Osteoblast (primary cell): ENCODE data around the gene NRG4. TPM values are rescaled to one million over a fixed set of nuclear protein-coding genes. Genes with fewer than 3 reads are reported as not detected.
"Not testable (repeated sequence)": the region's sequence is repeated elsewhere in the genome, so short reads cannot be mapped to it uniquely, and the experiment has no call there.

ENCODE experiments used
- DNase-seq: peaks from one replicate; pipeline ENCODE4 v3.0.0; 2011; ENCODE audit warnings: low spot score, mixed read lengths; ENCODE audit not compliant: insufficient read length; ENCODE audit errors: missing footprints
- H2AFZ ChIP-seq: 2 replicates; pipeline ENCODE4 v1.6.0; 2011; ENCODE audit warnings: mild to moderate bottlenecking, low read length
- H3K27ac ChIP-seq: 2 replicates; pipeline ENCODE4 v1.5.1; 2011; ENCODE audit warnings: mild to moderate bottlenecking, low read depth, low read length, moderate library complexity
- H3K27me3 ChIP-seq: 2 replicates; pipeline ENCODE4 v1.6.0; 2012; ENCODE audit warnings: mild to moderate bottlenecking, control low read depth, inconsistent platforms, low read length, moderate library complexity; ENCODE audit not compliant: insufficient read depth
- H3K36me3 ChIP-seq: 2 replicates; pipeline ENCODE4 v1.5.1; 2011; ENCODE audit warnings: mild to moderate bottlenecking, low read length, control low read depth, moderate library complexity; ENCODE audit not compliant: insufficient read depth
- H3K4me1 ChIP-seq: 2 replicates; pipeline ENCODE4 v1.5.1; 2011; ENCODE audit warnings: mild to moderate bottlenecking, low read length, control low read depth, moderate library complexity; ENCODE audit not compliant: insufficient read depth
- H3K4me2 ChIP-seq: 2 replicates; pipeline ENCODE4 v1.6.0; 2011; ENCODE audit warnings: mild to moderate bottlenecking, low read length; ENCODE audit not compliant: insufficient read depth
- H3K4me3 ChIP-seq: fragments of 200-600 bp; sonication (generic); 3 replicates; pipeline ENCODE4 v1.5.1; 2012; ENCODE audit warnings: mild to moderate bottlenecking, low read length, inconsistent platforms; ENCODE audit not compliant: insufficient read depth
- H3K79me2 ChIP-seq: 2 replicates; pipeline ENCODE4 v1.6.0; 2012; ENCODE audit warnings: mild to moderate bottlenecking, low read length, control low read depth, inconsistent platforms; ENCODE audit not compliant: insufficient read depth
- H3K9me3 ChIP-seq: 2 replicates; pipeline ENCODE4 v1.5.1; 2011; ENCODE audit warnings: low read depth, low read length, control low read depth
- H4K20me1 ChIP-seq: 2 replicates; pipeline ENCODE4 v1.6.0; 2012; ENCODE audit warnings: mild to moderate bottlenecking, low read length, control low read depth; ENCODE audit not compliant: insufficient read depth
- total RNA-seq: library from RNA; depleted of rRNA; stranded (reverse); fragments of >200 nt; gene quantifications from 2 replicates; pipeline ENCODE4 v1.2.3, GENCODE V29; 2012
- TF ChIP-seq, protein P1 (sequence below): IDR thresholded peaks from 2 replicates; pipeline ENCODE4 v1.5.1; 2011; ENCODE audit warnings: mild to moderate bottlenecking, low read depth, low read length, moderate library complexity; ENCODE audit errors: extremely low read depth

The NRG4 gene
- total RNA-seq, 1 donor = not detected

DNA sequence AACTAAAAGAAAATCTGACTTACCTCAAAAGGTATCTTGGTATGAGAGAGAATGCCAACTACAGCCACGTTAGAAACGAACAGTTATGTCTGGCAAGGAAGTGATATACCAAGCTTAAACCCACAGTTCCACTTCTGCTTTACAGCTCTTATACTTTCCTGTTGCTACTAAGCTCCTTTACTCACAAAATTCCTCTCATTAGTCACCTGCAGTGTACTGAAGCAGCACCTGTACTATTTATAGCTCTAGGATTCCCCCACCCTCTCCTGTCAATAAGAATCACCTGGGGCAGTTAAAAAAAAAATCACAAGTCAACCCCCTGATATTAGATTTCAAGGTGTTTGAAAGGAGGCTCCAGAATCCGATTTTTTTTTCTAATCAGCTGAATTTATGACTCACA, 44.7 kb upstream of the NRG4 start:
- Histone ChIP-seq H3K27me3 (peaks cover 38% of the 10 kb centered on the region), H3K4me1 (peaks cover 9% of the 10 kb centered on the region), H3K36me3 (no peaks in the 10 kb centered on the region), H3K27ac (no peak overlapping the region), H4K20me1 (no peaks in the 10 kb centered on the region), H2AFZ (peak overlapping the region; percentile 80), H3K4me3 (peak overlapping the region; percentile 62), H3K9me3 (no peaks in the 10 kb centered on the region), H3K79me2 (no peaks in the 10 kb centered on the region), H3K4me2 (peak overlapping the region; percentile 85)
- TF ChIP-seq, protein P1, sequence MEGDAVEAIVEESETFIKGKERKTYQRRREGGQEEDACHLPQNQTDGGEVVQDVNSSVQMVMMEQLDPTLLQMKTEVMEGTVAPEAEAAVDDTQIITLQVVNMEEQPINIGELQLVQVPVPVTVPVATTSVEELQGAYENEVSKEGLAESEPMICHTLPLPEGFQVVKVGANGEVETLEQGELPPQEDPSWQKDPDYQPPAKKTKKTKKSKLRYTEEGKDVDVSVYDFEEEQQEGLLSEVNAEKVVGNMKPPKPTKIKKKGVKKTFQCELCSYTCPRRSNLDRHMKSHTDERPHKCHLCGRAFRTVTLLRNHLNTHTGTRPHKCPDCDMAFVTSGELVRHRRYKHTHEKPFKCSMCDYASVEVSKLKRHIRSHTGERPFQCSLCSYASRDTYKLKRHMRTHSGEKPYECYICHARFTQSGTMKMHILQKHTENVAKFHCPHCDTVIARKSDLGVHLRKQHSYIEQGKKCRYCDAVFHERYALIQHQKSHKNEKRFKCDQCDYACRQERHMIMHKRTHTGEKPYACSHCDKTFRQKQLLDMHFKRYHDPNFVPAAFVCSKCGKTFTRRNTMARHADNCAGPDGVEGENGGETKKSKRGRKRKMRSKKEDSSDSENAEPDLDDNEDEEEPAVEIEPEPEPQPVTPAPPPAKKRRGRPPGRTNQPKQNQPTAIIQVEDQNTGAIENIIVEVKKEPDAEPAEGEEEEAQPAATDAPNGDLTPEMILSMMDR = no peak
- no peak for DNase-seq

DNA sequence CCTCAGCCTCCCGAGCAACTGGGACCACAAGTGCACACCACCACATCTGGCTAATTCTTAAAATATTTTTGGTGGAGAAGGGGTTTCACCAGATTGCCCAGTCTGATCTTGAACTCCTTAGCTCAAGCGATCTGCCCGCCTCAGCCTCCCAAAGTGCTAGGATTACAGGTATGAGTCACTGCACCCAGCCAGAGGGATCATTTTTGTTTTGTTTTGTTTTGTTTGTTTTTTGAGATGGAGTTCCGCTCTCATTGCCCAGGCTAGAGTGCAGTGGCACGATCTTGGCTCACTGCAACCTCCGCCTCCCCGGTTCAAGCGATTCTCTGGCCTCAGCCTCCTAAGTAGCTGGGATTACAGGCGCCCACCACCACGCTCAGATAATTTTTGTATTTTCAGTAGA, 42.0 kb upstream of the NRG4 start:
- H3K4me3 ChIP-seq, H3K27ac ChIP-seq, H3K4me2 ChIP-seq, H3K79me2 ChIP-seq, H3K4me1 ChIP-seq, H3K36me3 ChIP-seq, H3K9me3 ChIP-seq, H4K20me1 ChIP-seq, H2AFZ ChIP-seq, DNase-seq: not testable (repeated sequence)
- peaks cover 20% of the 10 kb centered on the region for H3K27me3 ChIP-seq

DNA sequence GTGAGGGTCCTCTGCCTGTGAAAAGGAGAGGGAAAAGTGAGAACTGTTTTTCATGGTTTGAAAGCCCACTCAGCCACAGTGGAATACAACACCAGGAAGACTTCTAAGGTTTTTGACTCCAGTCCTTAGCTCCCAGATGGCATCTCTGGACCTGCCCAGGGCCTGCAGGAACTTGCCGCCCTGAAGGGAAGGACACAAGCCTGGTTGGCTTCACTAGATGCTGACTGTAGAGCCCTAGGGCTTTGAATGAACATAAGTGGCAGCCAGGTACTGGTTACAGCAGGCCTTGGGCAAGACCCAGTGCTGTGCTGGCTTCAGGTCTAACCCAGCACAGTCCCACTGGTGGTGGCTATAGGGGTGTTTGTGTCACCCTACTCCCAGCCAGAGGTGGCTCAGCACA, 26.3 kb upstream of the NRG4 start:
- no peak overlapping the region for H3K27ac ChIP-seq

DNA sequence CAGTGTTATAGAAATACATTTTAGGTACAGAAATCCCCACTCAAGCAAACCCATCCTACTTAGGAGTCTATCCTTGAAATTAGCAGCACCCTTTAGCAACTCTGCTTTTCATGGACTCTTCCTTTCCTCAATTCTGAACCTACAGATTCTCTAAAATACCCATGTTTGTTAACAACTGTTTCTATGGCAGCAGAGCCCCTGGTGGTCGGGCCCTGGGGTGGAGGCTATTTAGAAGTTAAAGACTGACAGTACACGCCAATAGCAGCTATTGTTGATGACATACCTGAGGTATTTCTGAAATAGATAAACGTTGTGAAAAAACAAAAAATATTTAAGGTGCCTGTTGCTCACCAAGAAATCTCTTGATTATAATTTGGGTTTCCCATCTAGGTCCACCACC, 23.4 kb upstream of the NRG4 start:
- no peak overlapping the region for H3K27ac ChIP-seq
- no peaks in the 10 kb centered on the region for H3K4me1 ChIP-seq
- H3K4me3 ChIP-seq = no peak overlapping the region
- H3K27me3 ChIP-seq = peaks cover 12% of the 10 kb centered on the region
- no peaks in the 10 kb centered on the region for H3K79me2 ChIP-seq
- H3K36me3 ChIP-seq = no peaks in the 10 kb centered on the region
- no peaks in the 10 kb centered on the region for H4K20me1 ChIP-seq
- H2AFZ ChIP-seq = no peak overlapping the region
- TF ChIP-seq, protein P1 = no peak
- no peak for DNase-seq
- no peaks in the 10 kb centered on the region for H3K9me3 ChIP-seq
- no peak overlapping the region for H3K4me2 ChIP-seq

More for the DNA sequence above, 26.3 kb upstream of the NRG4 start:
- no peak overlapping the region for H3K4me2 ChIP-seq
- no peaks in the 10 kb centered on the region for H3K4me1 ChIP-seq
- H3K27me3 ChIP-seq = peaks cover 12% of the 10 kb centered on the region
- no peaks in the 10 kb centered on the region for H3K79me2 ChIP-seq
- no peaks in the 10 kb centered on the region for H3K36me3 ChIP-seq
- no peak overlapping the region for H2AFZ ChIP-seq
- no peak overlapping the region for H3K4me3 ChIP-seq
- H3K9me3 ChIP-seq = no peaks in the 10 kb centered on the region
- no peaks in the 10 kb centered on the region for H4K20me1 ChIP-seq
- TF ChIP-seq, protein P1 = no peak
- no peak for DNase-seq
